Mesendoderm (in vitro differentiated cells): ENCODE data around the gene SOS1.

Source experiments
- DNase-seq: peaks from one replicate; pipeline ENCODE4 v3.0.0; 2013
- H2AK5ac ChIP-seq: 2 replicates; pipeline ENCODE4 v1.6.1; 2013; ENCODE audit warnings: low read length, inconsistent platforms
- H2BK120ac ChIP-seq: 2 replicates; pipeline ENCODE4 v1.6.1; 2013; ENCODE audit warnings: low read depth, mild to moderate bottlenecking, low read length, moderate library complexity, mixed read lengths
- H2BK15ac ChIP-seq: replicated peaks from 2 replicates; pipeline ENCODE4 v1.6.1; 2013; ENCODE audit warnings: low read depth, mild to moderate bottlenecking, moderate library complexity
- H2BK5ac ChIP-seq: 2 replicates; pipeline ENCODE4 v1.6.1; 2013; ENCODE audit warnings: low read length, inconsistent platforms
- H3K18ac ChIP-seq: 2 replicates; pipeline ENCODE4 v1.6.1; 2013; ENCODE audit warnings: mild to moderate bottlenecking, low read length, mixed read lengths
- H3K23ac ChIP-seq: one replicate; pipeline ENCODE4 v1.6.1; 2013; ENCODE audit warnings: low read length
- H3K27ac ChIP-seq: 2 replicates; pipeline ENCODE4 v1.5.1; 2013; ENCODE audit warnings: low read depth, mild to moderate bottlenecking, inconsistent platforms, low read length, moderate library complexity
- H3K27me3 ChIP-seq: 2 replicates; pipeline ENCODE4 v1.6.1; 2013; ENCODE audit warnings: low read length, control low read depth, mild to moderate bottlenecking, inconsistent platforms; ENCODE audit not compliant: insufficient read depth, poor library complexity
- H3K36me3 ChIP-seq: 2 replicates; pipeline ENCODE4 v1.6.1; 2013; ENCODE audit warnings: low read length, inconsistent platforms; ENCODE audit not compliant: control insufficient read depth, insufficient read depth
- H3K4ac ChIP-seq: one replicate; pipeline ENCODE4 v1.6.1; 2013; ENCODE audit warnings: low read depth, mild to moderate bottlenecking, low read length, moderate library complexity
- H3K4me1 ChIP-seq: 2 replicates; pipeline ENCODE4 v1.6.1; 2013; ENCODE audit warnings: low read depth, low read length, inconsistent platforms; ENCODE audit not compliant: control insufficient read depth
- H3K4me2 ChIP-seq: 2 replicates; pipeline ENCODE4 v1.6.1; 2013; ENCODE audit warnings: low read length
- H3K4me3 ChIP-seq: 2 replicates; pipeline ENCODE4 v1.5.1; 2013; ENCODE audit warnings: mild to moderate bottlenecking, low read length
- H3K56ac ChIP-seq: one replicate; pipeline ENCODE4 v1.6.1; 2013; ENCODE audit warnings: low read length
- H3K79me1 ChIP-seq: 2 replicates; pipeline ENCODE4 v1.6.1; 2013; ENCODE audit warnings: low read length, inconsistent platforms
- H3K79me2 ChIP-seq: 2 replicates; pipeline ENCODE4 v1.6.1; 2013; ENCODE audit warnings: mild to moderate bottlenecking, low read length; ENCODE audit not compliant: control insufficient read depth, insufficient read depth
- H3K9ac ChIP-seq: 2 replicates; pipeline ENCODE4 v1.6.1; 2013; ENCODE audit warnings: low read length, inconsistent platforms
- H4K5ac ChIP-seq: one replicate; pipeline ENCODE4 v1.6.1; 2013; ENCODE audit warnings: low read length
- H4K8ac ChIP-seq: one replicate; pipeline ENCODE4 v1.6.1; 2013; ENCODE audit warnings: low read depth, mild to moderate bottlenecking, control low read depth, low read length, moderate library complexity
- whole genome bisulfite sequencing: extraction: QIAGEN DNeasy Blood & Tissue Kit; methylation state at CpG from one replicate; pipeline ENCODE4 v1.1.7; 2013; ENCODE audit warnings: low lambda C conversion rate, missing lambda C conversion rate; ENCODE audit not compliant: insufficient coverage; ENCODE audit errors: extremely low coverage; 5-methylcytosine and 5-hydroxymethylcytosine counted together

The SOS1 gene

GRCh38 chr2:39068299-39069135 lies 52.3 kb downstream of the SOS1 start:
- H3K79me1 ChIP-seq = peaks cover 4% of the 10 kb centered on the region
- H2BK120ac ChIP-seq = no peak overlapping the region
- no peak overlapping the region for H2BK15ac ChIP-seq
- no peak overlapping the region for H2AK5ac ChIP-seq
- H3K79me2 ChIP-seq = peaks cover 1% of the 10 kb centered on the region
- H3K4me2 ChIP-seq = no peak overlapping the region
- no peaks in the 10 kb centered on the region for H3K4me1 ChIP-seq
- no peaks in the 10 kb centered on the region for H3K27me3 ChIP-seq
- no peak overlapping the region for H3K4ac ChIP-seq
- DNase-seq = no peak
- H2BK5ac ChIP-seq = no peak overlapping the region
- H3K4me3 ChIP-seq = no peak overlapping the region
- no peak overlapping the region for H3K9ac ChIP-seq
- H4K8ac ChIP-seq = no peak overlapping the region
- H3K18ac ChIP-seq = no peak overlapping the region
- H3K23ac ChIP-seq = no peak overlapping the region
- H3K27ac ChIP-seq = no peak overlapping the region
- WGBS = no CpG with 5 or more reads among the region's 1 CpG
- no peak overlapping the region for H4K5ac ChIP-seq
- no peak overlapping the region for H3K56ac ChIP-seq
- H3K36me3 ChIP-seq = no peaks in the 10 kb centered on the region

GRCh38 chr2:39065616-39066015 lies 55.2 kb downstream of the SOS1 start:
- H3K27ac ChIP-seq = no peak overlapping the region
- H3K79me2 ChIP-seq = peaks cover 1% of the 10 kb centered on the region
- H3K4me1 ChIP-seq = no peaks in the 10 kb centered on the region
- H3K23ac ChIP-seq = no peak overlapping the region
- no peak overlapping the region for H3K4ac ChIP-seq
- no peak overlapping the region for H3K18ac ChIP-seq
- H3K79me1 ChIP-seq = peaks cover 2% of the 10 kb centered on the region
- H2BK120ac ChIP-seq = no peak overlapping the region
- H2AK5ac ChIP-seq = no peak overlapping the region
- H2BK15ac ChIP-seq = no peak overlapping the region
- H4K5ac ChIP-seq = no peak overlapping the region
- no peak overlapping the region for H2BK5ac ChIP-seq
- no peak overlapping the region for H3K56ac ChIP-seq
- DNase-seq = no peak
- no peak overlapping the region for H3K4me2 ChIP-seq
- H3K4me3 ChIP-seq = no peak overlapping the region
- H3K27me3 ChIP-seq = no peaks in the 10 kb centered on the region
- no peak overlapping the region for H4K8ac ChIP-seq
- no peak overlapping the region for H3K9ac ChIP-seq
- no peaks in the 10 kb centered on the region for H3K36me3 ChIP-seq

- no peaks in the 10 kb centered on the region for H3K36me3 ChIP-seq
- no peak overlapping the region for H2AK5ac ChIP-seq
- no peak for DNase-seq
- no peak overlapping the region for H3K9ac ChIP-seq
- H3K79me2 ChIP-seq = no peaks in the 10 kb centered on the region
- no peak overlapping the region for H3K56ac ChIP-seq
- H4K5ac ChIP-seq = no peak overlapping the region
- no CpG with 5 or more reads among the region's 6 CpGs for WGBS
- no peak overlapping the region for H3K4me3 ChIP-seq
- H3K4ac ChIP-seq = no peak overlapping the region
- H3K18ac ChIP-seq = no peak overlapping the region
- H3K4me1 ChIP-seq = no peaks in the 10 kb centered on the region
- H2BK120ac ChIP-seq = no peak overlapping the region
- H2BK5ac ChIP-seq = no peak overlapping the region
- no peak overlapping the region for H3K27ac ChIP-seq
- H3K79me1 ChIP-seq = no peaks in the 10 kb centered on the region
- H3K23ac ChIP-seq = no peak overlapping the region
- no peak overlapping the region for H2BK15ac ChIP-seq
- no peak overlapping the region for H4K8ac ChIP-seq
- no peaks in the 10 kb centered on the region for H3K27me3 ChIP-seq
- no peak overlapping the region for H3K4me2 ChIP-seq
These were observed 58.5 kb downstream of the SOS1 start for GRCh38 chr2:39062320-39062719.

- H3K79me2 ChIP-seq = no peaks in the 10 kb centered on the region
These were observed 59.6 kb downstream of the SOS1 start for GRCh38 chr2:39061280-39061679.

GRCh38 chr2:39059366-39059952 lies 61.4 kb downstream of the SOS1 start:
- Histone ChIP-seq H3K56ac (no peak overlapping the region), H2BK15ac (no peak overlapping the region), H3K4me1 (no peaks in the 10 kb centered on the region), H2AK5ac (no peak overlapping the region), H4K8ac (no peak overlapping the region), H3K27ac (no peak overlapping the region), H3K4ac (no peak overlapping the region), H3K79me2 (no peaks in the 10 kb centered on the region), H3K18ac (no peak overlapping the region), H3K36me3 (no peaks in the 10 kb centered on the region), H4K5ac (no peak overlapping the region), H3K23ac (no peak overlapping the region), H3K4me2 (no peak overlapping the region), H2BK120ac (no peak overlapping the region), H3K79me1 (no peaks in the 10 kb centered on the region), H3K9ac (no peak overlapping the region), H3K4me3 (no peak overlapping the region), H3K27me3 (no peaks in the 10 kb centered on the region), H2BK5ac (no peak overlapping the region)
- peak; percentile 47 for DNase-seq
- WGBS = 100% methylated on average over 1 of the region's 2 CpGs

More at GRCh38 chr2:39061280-39061679, 59.6 kb downstream of the SOS1 start:
- H3K4me1 ChIP-seq = no peaks in the 10 kb centered on the region
- H3K4ac ChIP-seq = no peak overlapping the region
- H3K18ac ChIP-seq = no peak overlapping the region
- H3K23ac ChIP-seq = no peak overlapping the region
- no peaks in the 10 kb centered on the region for H3K36me3 ChIP-seq
- no peak overlapping the region for H4K5ac ChIP-seq
- H3K9ac ChIP-seq = no peak overlapping the region
- peak; percentile 4 for DNase-seq
- no peaks in the 10 kb centered on the region for H3K27me3 ChIP-seq
- WGBS = no CpG with 5 or more reads among the region's 4 CpGs
- H2BK5ac ChIP-seq = no peak overlapping the region
- no peak overlapping the region for H3K4me2 ChIP-seq
- H2BK120ac ChIP-seq = no peak overlapping the region
- no peak overlapping the region for H4K8ac ChIP-seq
- no peak overlapping the region for H3K4me3 ChIP-seq
- H2BK15ac ChIP-seq = no peak overlapping the region
- no peak overlapping the region for H3K27ac ChIP-seq
- no peak overlapping the region for H3K56ac ChIP-seq
- no peak overlapping the region for H2AK5ac ChIP-seq
- no peaks in the 10 kb centered on the region for H3K79me1 ChIP-seq
